ENCODE data around the gene DEPDC7. TPM values are rescaled to one million over a fixed set of nuclear protein-coding genes. Genes with fewer than 3 reads are reported as not detected.

Gene DEPDC7
- total RNA-seq, 2 experiments from 2014 or later: 1.6 TPM

- H3K36me3 Mint-ChIP-seq (ENCODE audit: low read depth): peaks cover 26% of the 10 kb centered on the region
- ChIA-PET POLR2A (no interaction called here), CTCF (interaction anchor here (1.3 to 1.5 kb wide), 2 partner anchors 8 to 14 kb away, joined by 3 read pairs; no protein-coding TSS in a partner anchor)
- peaks cover 17% of the 10 kb centered on the region for H3K4me1 Mint-ChIP-seq
- H3K27ac Mint-ChIP-seq: no peak overlapping the region
- no peaks in the 10 kb centered on the region for H3K27me3 Mint-ChIP-seq
- no peak for DNase-seq
- H3K4me3 Mint-ChIP-seq: no peak overlapping the region
- no peaks in the 10 kb centered on the region for H3K9me3 Mint-ChIP-seq
Observed at GRCh38 chr11:33068611-33069340, 53.1 kb downstream of the DEPDC7 start.

- Mint-ChIP-seq H3K27me3 (no peaks in the 10 kb centered on the region), H3K9me3 (no peaks in the 10 kb centered on the region), H3K4me1 (no peaks in the 10 kb centered on the region), H3K27ac (no peak overlapping the region), H3K4me3 (no peak overlapping the region), H3K36me3 (ENCODE audit: low read depth) (peaks cover 43% of the 10 kb centered on the region)
- ChIA-PET CTCF (interaction anchor here (1.3 kb wide), 1 partner anchor 9 kb away, joined by 3 read pairs; no protein-coding TSS in a partner anchor), POLR2A (no interaction called here)
- no peak for DNase-seq
Observed at GRCh38 chr11:33072465-33072864, 56.8 kb downstream of the DEPDC7 start.

Other genes with a start within 250 kb of the DEPDC7 start
- not detected for gene CCDC73, start 221.2 kb upstream of the DEPDC7 start, total RNA-seq
- gene PRRG4, start 186.0 kb upstream of the DEPDC7 start, total RNA-seq: under 1 TPM; 0.25 to 0.30 TPM
- 10 to 100 TPM; 12.3 to 18.0 TPM for gene QSER1, start 123.1 kb upstream of the DEPDC7 start, total RNA-seq
- gene TCP11L1, start 23.7 kb downstream of the DEPDC7 start, total RNA-seq: 10 to 100 TPM; 13.8 to 14.7 TPM
- gene CSTF3, start 145.6 kb downstream of the DEPDC7 start, total RNA-seq: 10 to 100 TPM; 25.3 to 29.2 TPM
- 10 to 100 TPM; 41.3 to 43.8 TPM for gene HIPK3, start 241.5 kb downstream of the DEPDC7 start, total RNA-seq

Data from activated CD4-positive, alpha-beta T cell treated with anti-CD3 and anti-CD28 coated beads, Interleukin-2, amount 10 ng/mL, durations not matched to agents 7 days and 5 days (primary cell).